Retinal pigment epithelial cell (primary cell): ENCODE measurements around the gene GNB1.

Experiments
- DNase-seq: peaks from one replicate; pipeline ENCODE4 v3.0.0-alpha.2; 2010; ENCODE audit warnings: low read depth
- H3K4me3 ChIP-seq: 2 replicates; pipeline ENCODE4 v1.5.1; 2011; ENCODE audit warnings: mild to moderate bottlenecking, low read length, control low read depth, moderate library complexity
- TF ChIP-seq, protein P1 (sequence below): conservative IDR thresholded peaks from 2 replicates; pipeline ENCODE4 v1.5.1; 2011; ENCODE audit warnings: low read depth, low read length, control low read depth, inconsistent platforms

The GNB1 gene

GRCh38 chr1:1918901-1919303, 28.0 kb upstream of the GNB1 start, which contains the start of gene TMEM52:
Gene TMEM52, minus strand, starts transcription at chr1:1919279. Its CDS starts 14 bp downstream, at chr1:1919265.
- DNase-seq = no peak
- TF ChIP-seq, protein P1, sequence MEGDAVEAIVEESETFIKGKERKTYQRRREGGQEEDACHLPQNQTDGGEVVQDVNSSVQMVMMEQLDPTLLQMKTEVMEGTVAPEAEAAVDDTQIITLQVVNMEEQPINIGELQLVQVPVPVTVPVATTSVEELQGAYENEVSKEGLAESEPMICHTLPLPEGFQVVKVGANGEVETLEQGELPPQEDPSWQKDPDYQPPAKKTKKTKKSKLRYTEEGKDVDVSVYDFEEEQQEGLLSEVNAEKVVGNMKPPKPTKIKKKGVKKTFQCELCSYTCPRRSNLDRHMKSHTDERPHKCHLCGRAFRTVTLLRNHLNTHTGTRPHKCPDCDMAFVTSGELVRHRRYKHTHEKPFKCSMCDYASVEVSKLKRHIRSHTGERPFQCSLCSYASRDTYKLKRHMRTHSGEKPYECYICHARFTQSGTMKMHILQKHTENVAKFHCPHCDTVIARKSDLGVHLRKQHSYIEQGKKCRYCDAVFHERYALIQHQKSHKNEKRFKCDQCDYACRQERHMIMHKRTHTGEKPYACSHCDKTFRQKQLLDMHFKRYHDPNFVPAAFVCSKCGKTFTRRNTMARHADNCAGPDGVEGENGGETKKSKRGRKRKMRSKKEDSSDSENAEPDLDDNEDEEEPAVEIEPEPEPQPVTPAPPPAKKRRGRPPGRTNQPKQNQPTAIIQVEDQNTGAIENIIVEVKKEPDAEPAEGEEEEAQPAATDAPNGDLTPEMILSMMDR = no peak
- peak within 1 kb of the TSS; percentile 37 for H3K4me3 ChIP-seq

- peak overlapping the region; percentile 37 for H3K4me3 ChIP-seq
- TF ChIP-seq, protein P1 = no peak
Measured at GRCh38 chr1:1917995-1918900, 27.4 kb upstream of the GNB1 start.

GRCh38 chr1:1917304-1917976, 26.6 kb upstream of the GNB1 start:
- TF ChIP-seq, protein P1 = no peak
- H3K4me3 ChIP-seq = no peak overlapping the region
- no peak for DNase-seq

More at GRCh38 chr1:1917995-1918900, 27.4 kb upstream of the GNB1 start:
- no peak for DNase-seq

GRCh38 chr1:1916851-1917251, 26.0 kb upstream of the GNB1 start:
- TF ChIP-seq, protein P1 = no peak
- DNase-seq = no peak
- H3K4me3 ChIP-seq = no peak overlapping the region

- TF ChIP-seq, protein P1 = no peak
- DNase-seq = no peak
- no peak overlapping the region for H3K4me3 ChIP-seq
Measured at GRCh38 chr1:1915911-1916840, 25.3 kb upstream of the GNB1 start.

GRCh38 chr1:1914971-1915692, 24.2 kb upstream of the GNB1 start, which contains the start of gene CALML6:
Gene CALML6, plus strand, starts transcription at chr1:1915260. Its CDS starts 21 bp downstream, at chr1:1915281.
- DNase-seq = no peak
- H3K4me3 ChIP-seq = no peak within 1 kb of the TSS
- TF ChIP-seq, protein P1 = no peak
